GM18909 (cell line): ENCODE measurements around the gene TAL1.
"Not testable (repeated sequence)": the region's sequence is repeated elsewhere in the genome, so short reads cannot be mapped to it uniquely, and the experiment has no call there.

Source experiments
- ATAC-seq: cut with Tn5 transposase; IDR thresholded peaks from one replicate; pipeline ENCODE4 v1.9.1; 2021; ENCODE audit warnings: mild to moderate bottlenecking; ENCODE audit not compliant: unreplicated experiment, poor library complexity

TAL1 gene

DNA sequence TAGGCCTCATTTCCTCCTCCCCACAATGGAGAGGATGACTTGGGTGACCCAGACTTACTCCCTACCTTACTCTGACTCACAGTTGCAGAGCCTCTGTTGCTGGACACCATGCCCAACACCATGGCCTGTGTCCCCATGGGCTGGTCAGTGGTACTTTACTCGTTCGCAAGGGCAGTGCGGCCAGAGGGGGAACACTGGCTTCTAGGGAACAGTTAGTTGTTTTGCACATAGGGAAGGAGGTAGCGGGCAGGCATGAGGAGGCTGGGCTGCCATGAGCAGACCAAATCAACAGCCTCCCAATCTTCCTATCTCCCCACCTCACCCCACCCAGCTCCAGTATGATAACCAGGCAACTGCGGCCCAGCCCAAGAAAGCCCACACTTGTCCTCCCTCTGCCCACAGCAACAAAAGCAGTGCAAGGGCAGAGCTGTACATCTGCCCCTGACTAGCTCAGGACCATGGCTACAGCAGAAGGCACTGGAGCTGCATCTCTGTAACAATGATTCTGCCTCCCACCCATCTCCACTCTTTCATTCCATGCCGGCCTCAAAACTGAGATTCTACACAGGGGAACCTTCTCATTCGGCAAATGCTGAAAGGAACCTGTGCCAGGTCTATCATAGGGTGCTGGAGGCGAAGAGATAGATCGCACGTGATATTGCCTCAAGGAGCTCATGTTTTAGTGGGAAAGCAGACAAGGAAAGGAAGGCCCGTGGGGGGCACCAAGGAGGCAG lies 18.6 kb downstream of the TAL1 start:
- no peak for ATAC-seq

DNA sequence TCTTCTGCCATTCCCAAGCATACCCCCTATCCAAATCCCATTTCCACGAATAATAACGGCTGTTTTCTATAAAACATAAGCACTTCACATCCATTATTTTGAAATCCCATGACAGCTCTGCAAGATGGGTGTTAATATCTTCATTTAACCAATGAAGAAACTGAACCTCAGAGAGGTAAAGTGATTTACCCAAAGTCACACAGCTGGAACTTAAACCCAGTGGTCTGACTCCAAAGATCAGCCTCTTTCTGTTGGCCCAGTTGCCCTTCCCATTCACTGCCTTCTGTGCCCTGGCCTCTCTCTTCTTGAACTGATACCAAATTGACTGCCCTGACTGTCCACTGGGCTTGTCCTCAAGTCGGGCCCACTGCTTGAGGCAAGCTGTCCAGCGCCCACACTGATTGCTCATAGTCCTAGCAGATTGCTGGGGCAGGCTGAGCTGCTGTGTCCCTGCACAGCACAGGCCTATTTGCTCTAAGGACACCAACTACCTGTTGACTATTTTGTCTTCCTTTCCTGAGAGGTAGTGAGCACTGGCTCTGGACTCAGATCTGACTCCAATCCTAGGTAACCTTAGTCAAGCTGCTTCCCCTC lies 19.3 kb downstream of the TAL1 start:
- ATAC-seq = no peak

DNA sequence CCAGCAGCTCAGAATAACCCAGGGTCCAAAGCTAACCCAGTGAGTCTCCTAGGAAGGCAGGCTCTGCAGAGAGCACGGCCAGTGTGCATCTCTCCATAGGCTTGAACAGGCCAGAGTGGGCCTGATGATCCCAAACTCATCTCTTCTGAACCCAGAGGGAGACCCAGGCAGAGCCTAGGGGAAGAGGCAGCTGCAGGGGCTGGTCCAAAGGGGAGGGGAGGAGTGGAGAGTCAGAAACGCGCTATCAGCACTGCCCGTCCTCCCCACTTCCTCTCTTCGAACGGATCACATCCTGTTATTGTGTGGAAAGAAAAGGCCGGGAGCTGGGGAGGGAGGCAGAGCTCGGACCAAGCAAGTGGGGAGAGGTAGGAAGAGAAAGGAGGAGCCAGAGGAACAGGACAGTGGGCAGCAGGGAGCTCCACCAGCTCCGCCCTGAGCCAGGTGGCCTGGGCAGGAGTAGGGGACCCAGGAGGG lies 20.2 kb downstream of the TAL1 start:
- no peak for ATAC-seq

DNA sequence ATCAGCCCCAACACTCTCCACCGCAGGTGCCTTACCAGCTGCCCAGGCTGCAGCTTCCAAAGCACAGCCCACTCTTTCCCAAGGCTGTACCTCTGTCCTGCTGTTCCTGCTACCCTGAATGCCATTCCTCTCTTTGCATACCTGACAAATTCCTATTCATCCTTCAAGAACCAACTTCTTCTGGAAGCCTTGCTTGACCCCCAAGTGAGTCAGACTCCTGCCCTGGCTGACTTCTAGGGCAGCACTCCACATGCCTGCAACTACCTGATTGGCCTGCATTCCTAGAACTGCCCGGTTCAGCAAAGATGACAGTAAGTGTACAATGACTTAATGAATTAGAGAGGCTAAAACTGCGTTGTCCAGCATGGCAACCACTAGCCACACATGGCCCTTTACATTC lies 21.4 kb downstream of the TAL1 start:
- no peak for ATAC-seq

DNA sequence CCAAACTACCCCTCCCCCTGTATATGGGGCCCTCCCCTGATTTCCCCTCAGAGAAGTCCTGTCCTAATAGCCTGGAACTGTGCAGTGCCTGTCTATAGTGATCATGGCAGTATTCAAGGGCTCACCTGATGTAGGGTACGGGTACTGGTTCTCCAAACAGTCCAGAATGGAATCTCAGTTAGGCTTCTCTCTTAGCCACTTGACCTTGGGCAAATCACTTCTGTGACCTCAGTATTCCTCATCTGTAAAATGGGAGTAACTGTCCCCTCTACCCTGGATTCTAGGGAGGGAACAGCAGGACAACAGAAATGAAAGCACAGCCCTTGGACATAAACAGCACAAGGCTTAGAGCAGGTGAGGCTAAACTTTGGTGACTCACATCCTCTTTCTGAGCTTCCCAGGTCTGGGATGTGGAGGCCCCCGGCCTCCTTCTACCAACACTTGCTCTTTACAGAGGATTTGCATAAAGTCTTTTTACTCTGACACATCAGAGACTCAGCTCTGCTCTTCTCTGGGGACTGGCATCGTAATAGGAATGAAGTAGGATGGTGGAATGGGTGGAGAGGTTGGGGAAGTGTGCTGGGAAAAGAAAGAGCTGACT lies 22.2 kb downstream of the TAL1 start:
- no peak for ATAC-seq

DNA sequence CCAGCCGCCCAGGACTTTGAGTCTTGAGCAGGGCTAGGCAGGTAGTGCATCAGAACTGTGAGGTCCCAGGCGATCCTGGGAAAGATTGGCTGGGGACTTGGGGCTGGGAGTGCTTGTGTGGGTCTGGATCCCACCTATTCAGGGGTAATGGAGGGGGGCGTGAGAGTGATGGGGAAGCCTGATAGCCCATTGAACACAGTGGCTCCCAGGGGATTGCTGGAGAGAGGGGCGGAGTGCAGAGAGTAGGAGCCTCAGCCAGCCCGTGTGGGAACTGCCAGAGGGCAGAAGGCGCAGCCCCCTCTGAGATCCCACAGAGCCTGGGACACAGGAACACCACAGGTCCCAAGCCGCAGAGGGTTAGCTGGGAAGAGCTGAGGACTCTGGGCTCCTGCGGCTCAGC lies 22.9 kb downstream of the TAL1 start:
- ATAC-seq = no peak

DNA sequence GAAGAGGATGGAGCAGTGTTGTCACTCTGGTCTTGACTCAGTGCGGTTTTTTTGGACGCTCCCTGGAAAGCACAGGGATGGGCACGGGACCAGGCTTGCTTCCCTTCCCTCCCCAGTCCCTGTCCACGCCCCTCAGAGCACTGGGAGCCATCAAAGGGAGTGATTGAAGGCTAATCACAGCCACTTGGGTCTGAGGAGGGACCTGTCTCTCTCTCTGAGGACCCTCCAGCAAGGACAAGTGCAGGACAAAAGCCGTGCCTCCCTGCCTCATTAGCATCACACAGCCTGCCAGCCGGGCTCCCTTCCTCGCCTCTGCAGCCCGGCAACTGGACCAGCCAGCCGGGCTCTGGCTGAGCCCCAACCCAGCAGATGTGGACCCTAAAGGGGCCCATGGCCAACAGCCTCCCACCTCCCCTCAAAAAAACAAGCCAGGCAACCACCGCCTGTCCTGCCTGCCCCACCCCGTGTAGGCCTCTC lies 23.6 kb downstream of the TAL1 start:
- no peak for ATAC-seq

DNA sequence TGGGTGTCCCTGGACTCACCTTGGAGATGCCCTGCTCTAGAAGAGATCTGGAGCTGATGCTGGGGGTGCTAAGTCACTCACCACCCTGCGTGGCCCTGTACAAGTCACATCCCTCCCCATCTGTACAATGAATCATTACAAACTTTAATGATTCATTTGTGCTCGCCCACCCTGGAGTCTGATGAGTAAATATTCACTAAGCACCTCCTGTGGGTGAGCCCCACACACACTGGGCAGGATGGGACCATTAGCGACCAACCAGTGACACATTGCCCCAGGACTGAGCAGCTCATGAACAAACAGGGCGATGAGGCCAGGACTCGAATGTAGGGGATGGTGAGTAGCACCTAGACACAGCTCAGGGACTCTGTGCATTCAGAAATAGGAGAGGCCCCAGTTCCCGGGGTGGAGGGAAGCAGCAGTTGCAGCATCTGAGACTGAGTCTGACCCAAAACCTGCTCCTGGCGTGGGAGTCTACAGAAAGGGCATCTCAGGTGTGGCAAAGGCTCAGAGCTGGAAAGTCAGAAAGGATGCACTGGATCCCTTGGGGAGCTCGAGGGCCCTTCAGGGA lies 24.1 kb downstream of the TAL1 start:
- ATAC-seq = no peak

DNA sequence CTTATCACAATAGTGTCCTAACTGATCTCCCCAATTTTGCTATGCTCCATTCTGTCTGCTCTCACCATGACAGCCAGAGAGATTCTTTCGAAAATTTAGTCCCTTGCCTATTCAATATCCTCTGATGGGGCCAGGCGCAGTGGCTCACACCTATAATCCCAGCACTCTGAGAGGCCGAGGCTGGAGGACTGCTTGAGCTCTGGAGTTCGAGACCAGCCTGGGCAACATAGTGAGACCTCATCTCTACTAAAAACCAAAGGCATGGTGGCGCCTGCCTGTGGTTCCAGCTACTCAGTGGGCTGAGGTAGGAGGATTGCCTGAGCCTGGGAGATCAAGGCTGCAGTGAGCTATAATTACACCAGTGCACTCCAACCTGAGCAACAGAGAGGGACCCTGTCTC lies 26.1 kb downstream of the TAL1 start:
- no peak for ATAC-seq

DNA sequence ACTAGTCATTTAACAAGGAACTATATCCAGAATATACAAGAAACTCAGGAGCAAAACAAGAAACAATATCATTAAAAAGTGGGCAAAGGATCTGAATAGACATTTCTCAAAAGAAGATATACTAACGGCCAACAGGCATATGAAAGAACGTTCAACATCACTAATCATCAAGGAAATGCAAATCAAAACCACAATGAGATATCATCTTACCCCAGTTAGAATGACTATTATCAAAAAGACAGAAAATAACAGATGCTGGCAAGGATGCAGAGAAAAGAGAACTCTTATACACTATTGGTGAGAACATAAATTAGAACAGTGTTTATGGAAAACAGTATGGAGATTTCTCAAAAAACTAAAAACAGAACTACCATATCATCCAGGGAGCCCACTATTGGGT lies 28.5 kb downstream of the TAL1 start:
- ATAC-seq = not testable (repeated sequence)

DNA sequence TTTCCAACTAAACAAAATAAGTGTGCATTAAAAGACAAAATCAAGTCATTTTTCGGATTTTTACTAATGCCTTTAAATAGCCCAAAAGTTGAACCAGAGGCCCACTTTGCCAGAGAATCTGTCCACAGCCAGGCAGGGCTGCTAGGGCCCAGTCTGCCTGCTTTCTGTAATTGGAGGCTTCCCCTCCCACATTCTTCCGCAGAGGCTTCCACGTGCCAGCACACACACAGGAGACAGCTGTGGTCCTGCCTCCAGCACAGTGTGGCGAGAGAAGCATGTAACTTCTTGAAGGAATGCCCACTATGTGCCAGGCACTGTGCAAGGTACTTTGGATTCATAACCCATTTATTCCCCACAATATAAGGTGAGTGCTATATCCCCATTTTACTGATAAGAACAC lies 30.8 kb downstream of the TAL1 start:
- ATAC-seq = no peak

DNA sequence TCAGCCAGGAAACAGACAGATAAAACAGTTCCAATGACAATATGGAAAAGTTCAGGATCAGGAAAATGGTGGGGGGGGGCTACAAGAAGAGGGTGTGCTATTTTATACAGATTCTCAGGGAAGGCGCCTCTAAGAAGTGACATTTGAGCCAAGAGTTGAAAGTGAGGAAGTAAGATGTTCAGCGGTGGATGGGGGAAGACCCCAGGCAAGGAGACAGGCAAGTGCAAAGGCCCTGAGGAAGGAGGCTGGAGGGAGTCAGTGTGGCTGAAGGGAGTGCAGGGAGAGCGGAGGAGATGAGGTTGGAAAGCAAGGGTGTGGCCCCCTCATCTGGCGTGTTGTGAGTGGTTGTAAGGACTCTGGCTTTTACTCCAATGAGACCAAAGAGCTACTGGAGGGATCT lies 33.8 kb downstream of the TAL1 start:
- no peak for ATAC-seq

DNA sequence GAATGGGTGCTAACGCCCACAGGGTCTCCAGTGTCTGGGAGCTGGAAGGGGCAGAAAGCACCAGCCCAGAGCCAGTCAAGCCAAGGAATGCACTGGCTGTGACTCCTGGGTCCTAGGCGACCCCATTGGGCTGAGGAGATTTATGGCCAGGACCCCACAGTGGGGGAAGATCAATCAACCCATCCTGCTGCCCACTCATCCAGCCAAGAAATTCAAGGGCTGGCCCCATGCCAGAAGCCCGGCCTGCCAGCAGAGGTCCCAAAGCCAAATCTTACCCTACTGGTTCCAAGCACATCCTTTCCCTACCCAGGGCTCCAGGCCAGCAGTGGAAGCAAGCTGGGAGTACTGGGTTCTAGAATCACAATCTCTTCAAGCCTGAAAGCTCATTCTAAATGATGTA lies 35.4 kb downstream of the TAL1 start:
- no peak for ATAC-seq

DNA sequence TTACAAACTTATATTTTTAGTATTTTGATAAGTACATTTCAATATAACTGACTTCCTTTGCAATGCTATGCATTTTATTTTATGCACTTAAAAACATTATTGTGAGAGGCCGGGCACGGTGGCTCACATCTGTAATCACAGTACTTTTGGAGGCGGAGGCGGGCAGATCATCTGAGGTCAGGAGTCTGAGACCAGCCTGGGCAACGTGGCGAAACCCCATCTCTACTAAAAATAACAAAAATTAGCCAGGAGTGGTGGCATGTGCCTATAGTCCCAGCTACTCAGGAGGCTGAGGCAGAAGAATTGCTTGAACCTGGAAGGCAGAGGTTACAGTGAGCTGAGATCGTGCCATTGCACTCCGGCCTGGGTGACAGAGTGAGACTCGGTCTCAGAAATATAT lies 36.0 kb downstream of the TAL1 start:
- ATAC-seq = not testable (repeated sequence)

DNA sequence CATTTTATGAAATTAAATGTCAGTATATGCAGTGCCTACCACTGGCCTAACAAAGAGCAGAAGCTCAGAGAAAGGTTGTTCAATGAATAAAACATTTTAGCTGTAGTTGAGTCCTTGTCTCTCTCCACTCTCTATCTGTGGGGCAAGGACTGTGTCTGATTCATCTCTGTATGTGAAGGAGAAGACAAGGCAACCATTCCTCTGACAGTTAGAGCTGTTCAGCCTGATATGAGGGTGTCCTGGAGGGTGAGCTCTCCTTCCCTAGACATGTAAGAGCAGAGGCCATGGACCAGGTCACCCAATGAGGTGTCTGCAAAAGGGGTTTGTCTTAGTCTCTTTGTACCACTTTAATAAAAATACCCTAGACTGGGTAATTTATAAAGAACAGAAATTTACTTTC lies 37.7 kb downstream of the TAL1 start:
- no peak for ATAC-seq

DNA sequence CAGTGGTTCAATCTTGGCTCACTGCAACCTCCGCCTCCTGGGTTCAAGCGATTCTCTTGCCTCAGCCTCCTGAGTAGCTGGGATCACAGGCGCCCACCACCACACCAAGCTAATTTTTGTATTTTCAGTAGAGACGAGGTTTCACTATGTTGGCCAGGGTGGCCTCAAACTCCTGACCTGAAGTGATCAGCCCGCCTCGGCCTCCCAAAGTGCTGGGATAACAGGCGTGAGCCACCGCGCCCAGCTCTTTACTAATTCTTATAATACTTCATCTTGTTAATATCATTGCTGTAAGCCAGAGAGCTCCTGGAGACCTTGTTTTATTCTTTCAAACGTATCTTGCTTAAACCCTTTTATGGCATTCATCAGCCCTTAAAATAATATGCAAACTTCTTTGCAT lies 38.5 kb downstream of the TAL1 start:
- not testable (repeated sequence) for ATAC-seq

DNA sequence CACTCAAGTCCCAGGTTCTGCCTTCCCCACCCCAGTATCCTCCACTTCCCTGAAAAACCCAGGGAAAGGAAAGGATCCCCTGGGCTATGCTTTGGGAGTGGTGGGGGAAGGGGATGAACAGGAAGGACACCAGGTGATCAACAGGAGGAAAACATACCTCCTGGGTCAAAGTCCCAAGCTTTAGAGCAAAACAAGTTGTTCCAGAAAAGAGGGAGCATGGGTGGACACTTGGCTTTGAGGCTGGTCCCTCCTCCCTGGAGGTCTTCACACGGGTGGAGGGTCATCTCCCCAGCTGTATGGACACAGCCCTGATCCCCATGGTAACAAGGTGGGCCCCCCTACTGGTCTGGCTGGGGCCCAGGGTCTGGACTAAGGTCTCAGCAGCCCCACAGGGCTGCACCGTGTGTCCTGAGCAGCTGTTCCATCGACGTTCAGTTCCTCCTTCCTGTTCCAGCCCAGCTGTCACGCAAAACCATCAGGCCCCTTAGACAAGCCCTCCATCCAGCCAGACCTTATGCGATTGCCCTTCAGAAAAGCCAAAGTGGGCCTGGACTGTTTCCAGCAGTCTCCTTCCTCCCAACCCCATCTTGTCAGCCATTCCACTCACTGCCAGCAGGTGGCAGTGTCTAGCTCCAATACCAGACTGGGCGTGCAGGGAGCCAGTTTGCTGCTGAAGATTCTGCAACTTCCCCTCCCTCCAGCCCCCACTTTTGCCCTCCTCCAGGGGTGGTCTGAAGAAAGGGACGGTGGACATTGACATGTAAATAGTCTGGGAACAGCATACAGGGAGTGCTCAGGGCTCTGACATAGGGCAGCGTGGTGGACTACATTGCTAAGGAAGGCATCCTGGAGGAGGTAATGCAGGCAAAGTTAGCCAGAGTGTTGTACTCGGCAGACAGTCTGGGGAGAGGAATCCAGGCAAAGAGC lies 39.3 kb downstream of the TAL1 start:
- peak; percentile 75 for ATAC-seq

DNA sequence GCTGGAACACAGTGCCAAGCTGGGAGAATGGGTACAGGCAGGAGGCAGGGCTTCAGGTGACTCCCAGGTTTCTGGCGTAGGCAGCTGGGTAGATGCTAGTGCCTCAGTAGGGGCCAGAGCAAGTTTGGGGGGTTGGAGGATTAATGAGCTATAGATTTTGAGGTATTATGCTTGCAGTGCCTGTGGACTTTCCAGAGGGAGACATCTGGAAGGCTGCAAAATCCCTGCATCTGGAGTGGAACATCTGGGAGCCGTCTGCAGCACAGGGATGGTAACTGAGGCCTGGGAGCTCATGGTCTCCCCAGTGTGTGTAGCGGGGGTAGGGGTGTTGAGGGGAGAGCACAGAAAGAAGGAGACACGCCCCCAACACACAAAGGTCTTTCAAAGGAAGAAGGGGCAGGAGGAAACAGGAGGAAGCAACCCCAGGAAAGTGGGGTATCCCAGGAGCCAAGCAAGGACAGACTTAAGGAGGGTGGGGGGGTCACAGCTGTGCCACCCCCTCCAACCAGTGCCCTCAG lies 40.0 kb downstream of the TAL1 start:
- ATAC-seq = no peak

DNA sequence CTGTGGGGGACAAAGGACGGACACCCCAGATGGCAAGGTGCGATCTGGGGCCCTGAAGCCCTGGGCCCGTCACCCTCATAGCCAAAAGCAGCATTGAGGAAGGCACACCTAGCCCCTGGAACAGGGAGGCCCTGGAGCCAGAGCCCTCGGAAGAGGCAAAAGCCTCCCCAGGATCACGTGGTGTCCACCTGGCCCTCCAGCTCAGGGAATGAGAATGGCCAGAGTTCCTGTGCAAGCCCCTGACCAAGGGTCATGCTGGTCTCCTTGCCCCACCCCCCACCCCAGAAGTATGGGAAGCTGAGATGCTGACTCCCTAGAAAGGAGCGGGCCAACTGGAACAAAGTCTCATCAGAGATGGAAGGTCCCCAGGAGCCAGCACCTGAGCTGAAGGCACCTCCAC lies 41.2 kb downstream of the TAL1 start:
- ATAC-seq = no peak

DNA sequence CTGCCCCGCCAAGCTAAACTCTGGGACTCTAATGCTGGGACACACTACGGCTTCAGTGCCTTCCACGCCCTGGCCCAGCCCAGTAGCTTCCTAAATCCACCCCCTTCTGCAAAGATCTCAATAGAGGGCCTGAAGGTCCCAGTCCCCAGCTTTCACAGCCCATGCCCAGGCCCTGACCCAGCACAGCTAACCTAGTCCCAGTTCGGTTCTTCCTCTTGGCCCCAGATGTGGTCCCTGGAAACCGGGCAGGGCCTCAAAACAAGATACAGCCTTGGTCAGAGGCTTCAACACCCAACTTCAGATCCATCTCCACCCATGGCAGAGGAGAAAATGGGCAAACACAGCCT lies 41.5 kb downstream of the TAL1 start:
- no peak for ATAC-seq
